OCI-LY1 (cell line): Measurements from ENCODE around the gene CEMIP2.

Experiments used
- CTCF ChIP-seq: fragments of 200-600 bp; sonication (generic), shearing (Covaris generic); IDR thresholded peaks from 2 replicates; pipeline ENCODE4 v1.5.1; 2017; ENCODE audit warnings: mild to moderate bottlenecking, antibody characterized with exemption, low read length, moderate library complexity, mixed read lengths
- EZH2 ChIP-seq: fragments of 200-600 bp; sonication (generic), shearing (Covaris generic); IDR thresholded peaks from 2 replicates; pipeline ENCODE4 v1.8.0; 2017; ENCODE audit warnings: borderline replicate concordance, mixed run types, mild to moderate bottlenecking, antibody characterized with exemption, low read length, moderate library complexity, mixed read lengths

GRCh38 chr9:71806901-71807307 lies 38.6 kb upstream of the CEMIP2 start:
- peak; percentile 97 for TF ChIP-seq CTCF
- no peak for TF ChIP-seq EZH2
